ENCODE results near the gene PRPSAP1. TPM values are rescaled to one million over a fixed set of nuclear protein-coding genes. Genes with fewer than 3 reads are reported as not detected.
"Not testable (repeated sequence)": the region's sequence is repeated elsewhere in the genome, so short reads cannot be mapped to it uniquely, and the experiment has no call there.

Gene PRPSAP1
- total RNA-seq, 2 experiments from 2014 or later: 10.8 to 12.1 TPM

- DNase-seq: no peak
- TF ChIP-seq, protein P1, sequence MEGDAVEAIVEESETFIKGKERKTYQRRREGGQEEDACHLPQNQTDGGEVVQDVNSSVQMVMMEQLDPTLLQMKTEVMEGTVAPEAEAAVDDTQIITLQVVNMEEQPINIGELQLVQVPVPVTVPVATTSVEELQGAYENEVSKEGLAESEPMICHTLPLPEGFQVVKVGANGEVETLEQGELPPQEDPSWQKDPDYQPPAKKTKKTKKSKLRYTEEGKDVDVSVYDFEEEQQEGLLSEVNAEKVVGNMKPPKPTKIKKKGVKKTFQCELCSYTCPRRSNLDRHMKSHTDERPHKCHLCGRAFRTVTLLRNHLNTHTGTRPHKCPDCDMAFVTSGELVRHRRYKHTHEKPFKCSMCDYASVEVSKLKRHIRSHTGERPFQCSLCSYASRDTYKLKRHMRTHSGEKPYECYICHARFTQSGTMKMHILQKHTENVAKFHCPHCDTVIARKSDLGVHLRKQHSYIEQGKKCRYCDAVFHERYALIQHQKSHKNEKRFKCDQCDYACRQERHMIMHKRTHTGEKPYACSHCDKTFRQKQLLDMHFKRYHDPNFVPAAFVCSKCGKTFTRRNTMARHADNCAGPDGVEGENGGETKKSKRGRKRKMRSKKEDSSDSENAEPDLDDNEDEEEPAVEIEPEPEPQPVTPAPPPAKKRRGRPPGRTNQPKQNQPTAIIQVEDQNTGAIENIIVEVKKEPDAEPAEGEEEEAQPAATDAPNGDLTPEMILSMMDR (IDR thresholded peaks at IDR 0.05): no peak
- Mint-ChIP-seq H3K4me1 (ENCODE audit: low read depth) (no peaks in the 10 kb centered on the region), H3K27me3 (no peaks in the 10 kb centered on the region), H3K9me3 (no peaks in the 10 kb centered on the region), H3K36me3 (ENCODE audit: low read depth) (no peaks in the 10 kb centered on the region), H3K27ac (no peak overlapping the region), H3K4me3 (no peak overlapping the region)
- H3K9me3 ChIP-seq (ENCODE audit: control insufficient read depth in 1 of 2, insufficient read depth in 1 of 2, low read length in 2 of 2): no peaks in the 10 kb centered on the region
- no peaks in the 10 kb centered on the region for H3K36me3 ChIP-seq (ENCODE audit: insufficient read depth, low read length)
- intact Hi-C loops (cut with DNase I, micrococcal nuclease): no loop called here
- CTCF ChIA-PET: no interaction called here
- no peaks in the 10 kb centered on the region for H3K27me3 ChIP-seq (ENCODE audit: control insufficient read depth in 1 of 2, insufficient read depth in 2 of 2, low read length in 2 of 2)
- H3K4me3 ChIP-seq (ENCODE audit: low read length): no peak overlapping the region
- ATAC-seq (ENCODE audit: poor library complexity): no peak
- no peaks in the 10 kb centered on the region for H3K4me1 ChIP-seq (ENCODE audit: insufficient read depth, low read length)
- POLR2A ChIA-PET: interaction anchor here (0.6 to 1.4 kb wide), 2 partner anchors 9 to 10 kb away, joined by 3 to 4 read pairs; no protein-coding TSS in a partner anchor
- H3K27ac ChIP-seq (ENCODE audit: low read depth in 1 of 2, low read length in 2 of 2): no peak overlapping the region
Observed at GRCh38 chr17:76363107-76363842, 9.6 kb upstream of the PRPSAP1 start.

DNA sequence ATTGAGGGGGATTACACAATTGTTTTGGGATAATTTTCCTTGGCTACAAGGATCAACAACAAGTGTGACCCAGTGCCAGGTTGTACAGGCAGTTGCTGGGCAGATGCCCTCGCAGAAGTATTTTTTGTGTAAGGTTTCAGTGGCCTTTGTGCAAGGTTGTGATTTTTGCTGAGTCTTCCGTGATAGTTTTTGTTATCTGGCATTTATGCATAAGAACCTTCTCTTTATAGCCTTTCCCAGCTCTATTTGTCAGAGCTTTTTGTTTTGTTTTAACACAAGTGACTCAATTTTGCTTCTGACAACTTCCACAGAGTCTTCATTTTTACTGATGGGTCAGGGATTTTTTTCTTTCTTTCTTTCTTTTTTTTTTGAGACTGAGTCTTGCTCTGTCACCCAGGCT lies 6.7 kb upstream of the PRPSAP1 start:
- DNase-seq (no peak), ATAC-seq (ENCODE audit: poor library complexity) (no peak)
- Mint-ChIP-seq H3K36me3 (ENCODE audit: low read depth) (no peaks in the 10 kb centered on the region), H3K9me3 (no peaks in the 10 kb centered on the region), H3K4me3 (no peak overlapping the region), H3K4me1 (ENCODE audit: low read depth) (no peaks in the 10 kb centered on the region), H3K27ac (no peak overlapping the region), H3K27me3 (no peaks in the 10 kb centered on the region)
- Histone ChIP-seq H3K27me3 (ENCODE audit: control insufficient read depth in 1 of 2, insufficient read depth in 2 of 2, low read length in 2 of 2) (no peaks in the 10 kb centered on the region), H3K27ac (ENCODE audit: low read depth in 1 of 2, low read length in 2 of 2) (no peak overlapping the region), H3K4me1 (ENCODE audit: insufficient read depth, low read length) (no peaks in the 10 kb centered on the region), H3K9me3 (ENCODE audit: control insufficient read depth in 1 of 2, insufficient read depth in 1 of 2, low read length in 2 of 2) (no peaks in the 10 kb centered on the region), H3K36me3 (ENCODE audit: insufficient read depth, low read length) (no peaks in the 10 kb centered on the region), H3K4me3 (ENCODE audit: low read length) (no peak overlapping the region)
- TF ChIP-seq, protein P1 (IDR thresholded peaks at IDR 0.05): no peak
- POLR2A ChIA-PET: no interaction called here
- CTCF ChIA-PET: no interaction called here
- intact Hi-C loops (cut with DNase I, micrococcal nuclease): no loop called here

DNA sequence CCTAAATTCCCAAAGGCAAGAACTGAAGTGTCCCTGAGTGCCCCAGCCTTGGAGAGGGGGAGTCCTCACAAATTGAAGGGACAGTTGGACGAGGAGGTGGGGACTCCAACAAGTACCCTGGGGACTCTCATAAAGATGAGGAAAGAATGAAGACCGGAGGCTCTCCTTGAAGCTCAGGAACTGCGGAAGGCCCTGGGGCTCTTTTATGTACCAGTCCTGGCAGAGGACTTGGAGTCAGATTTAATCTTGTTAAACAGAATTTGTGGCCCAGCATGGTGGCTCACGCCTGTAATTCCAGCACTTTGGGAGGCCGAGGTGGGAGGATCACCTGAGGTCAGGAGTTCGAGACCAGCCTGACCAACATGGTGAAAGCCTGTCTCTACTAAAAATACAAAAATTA lies 6.1 kb upstream of the PRPSAP1 start:
- POLR2A ChIA-PET; H3K27me3 ChIP-seq (ENCODE audit: control insufficient read depth in 1 of 2, insufficient read depth in 2 of 2, low read length in 2 of 2); ATAC-seq (ENCODE audit: poor library complexity); H3K4me3 Mint-ChIP-seq; H3K9me3 Mint-ChIP-seq; H3K36me3 Mint-ChIP-seq (ENCODE audit: low read depth); H3K36me3 ChIP-seq (ENCODE audit: insufficient read depth, low read length); DNase-seq; CTCF ChIA-PET; H3K4me3 ChIP-seq (ENCODE audit: low read length); H3K4me1 Mint-ChIP-seq (ENCODE audit: low read depth); intact Hi-C loops (cut with DNase I, micrococcal nuclease); H3K4me1 ChIP-seq (ENCODE audit: insufficient read depth, low read length); H3K27ac Mint-ChIP-seq; H3K9me3 ChIP-seq (ENCODE audit: control insufficient read depth in 1 of 2, insufficient read depth in 1 of 2, low read length in 2 of 2); H3K27me3 Mint-ChIP-seq; H3K27ac ChIP-seq (ENCODE audit: low read depth in 1 of 2, low read length in 2 of 2): not testable (repeated sequence)

DNA sequence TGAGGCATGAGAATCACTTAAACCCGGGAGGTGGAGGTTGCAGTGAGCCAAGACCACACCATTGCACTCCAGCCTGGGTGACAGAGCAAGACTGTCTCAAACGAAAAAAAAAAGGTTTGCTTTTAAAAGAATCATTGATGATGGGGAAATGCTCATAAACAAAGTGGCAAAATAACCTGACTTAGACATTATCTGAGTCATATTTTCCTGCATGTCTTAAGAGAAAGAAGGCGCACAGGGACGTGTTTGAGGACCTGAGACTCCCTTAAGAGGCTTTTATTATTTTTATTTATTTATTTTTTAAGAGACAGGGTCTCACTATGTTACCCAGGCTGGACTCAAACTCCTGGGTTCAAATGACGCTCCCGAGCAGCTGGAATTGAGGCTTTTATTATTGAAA lies 5.7 kb upstream of the PRPSAP1 start:
- ChIA-PET CTCF (no interaction called here), POLR2A (no interaction called here)
- no peaks in the 10 kb centered on the region for H3K27me3 ChIP-seq (ENCODE audit: control insufficient read depth in 1 of 2, insufficient read depth in 2 of 2, low read length in 2 of 2)
- no peak overlapping the region for H3K4me3 ChIP-seq (ENCODE audit: low read length)
- no peak for ATAC-seq (ENCODE audit: poor library complexity)
- H3K9me3 Mint-ChIP-seq: no peaks in the 10 kb centered on the region
- peaks cover 1% of the 10 kb centered on the region for H3K4me1 Mint-ChIP-seq (ENCODE audit: low read depth)
- H3K4me1 ChIP-seq (ENCODE audit: insufficient read depth, low read length): peaks cover 6% of the 10 kb centered on the region
- H3K27ac ChIP-seq (ENCODE audit: low read depth in 1 of 2, low read length in 2 of 2): no peak overlapping the region
- H3K27me3 Mint-ChIP-seq: no peaks in the 10 kb centered on the region
- no peaks in the 10 kb centered on the region for H3K36me3 ChIP-seq (ENCODE audit: insufficient read depth, low read length)
- peaks cover under 1% of the 10 kb centered on the region for H3K36me3 Mint-ChIP-seq (ENCODE audit: low read depth)
- H3K4me3 Mint-ChIP-seq: no peak overlapping the region
- intact Hi-C loops (cut with DNase I, micrococcal nuclease): no loop called here
- DNase-seq: no peak
- TF ChIP-seq, protein P1 (IDR thresholded peaks at IDR 0.05): no peak
- no peaks in the 10 kb centered on the region for H3K9me3 ChIP-seq (ENCODE audit: control insufficient read depth in 1 of 2, insufficient read depth in 1 of 2, low read length in 2 of 2)
- H3K27ac Mint-ChIP-seq: no peak overlapping the region
